HG03097 (cell line): ENCODE data around the gene LRRFIP1.
"Not testable (repeated sequence)": the region's sequence is repeated elsewhere in the genome, so short reads cannot be mapped to it uniquely, and the experiment has no call there.

ENCODE experiments used
- ATAC-seq: cut with Tn5 transposase; IDR thresholded peaks from one replicate; pipeline ENCODE4 v1.9.1; 2021; ENCODE audit not compliant: unreplicated experiment, low FRiP score

Gene LRRFIP1

DNA sequence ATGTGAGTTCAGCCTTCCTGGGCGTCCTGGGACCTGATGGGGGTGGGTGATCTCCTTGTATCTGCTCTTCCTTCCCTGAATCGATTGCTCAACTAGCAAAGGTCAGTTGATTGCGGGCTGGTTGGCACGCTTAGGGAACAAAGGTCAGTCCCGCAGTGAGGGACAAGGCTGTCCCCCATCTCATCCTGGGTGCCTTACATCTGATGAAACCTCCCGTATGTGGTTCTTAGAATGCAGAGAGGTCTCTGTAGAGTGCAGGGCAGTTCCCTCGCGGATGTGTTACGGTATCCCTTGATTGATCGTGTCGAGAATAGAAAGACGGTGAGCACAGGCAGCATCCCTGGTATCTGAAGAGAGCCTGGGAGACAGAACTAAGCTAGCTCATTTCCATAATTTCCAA is 114.8 kb downstream of the LRRFIP1 start:
- no peak for ATAC-seq

DNA sequence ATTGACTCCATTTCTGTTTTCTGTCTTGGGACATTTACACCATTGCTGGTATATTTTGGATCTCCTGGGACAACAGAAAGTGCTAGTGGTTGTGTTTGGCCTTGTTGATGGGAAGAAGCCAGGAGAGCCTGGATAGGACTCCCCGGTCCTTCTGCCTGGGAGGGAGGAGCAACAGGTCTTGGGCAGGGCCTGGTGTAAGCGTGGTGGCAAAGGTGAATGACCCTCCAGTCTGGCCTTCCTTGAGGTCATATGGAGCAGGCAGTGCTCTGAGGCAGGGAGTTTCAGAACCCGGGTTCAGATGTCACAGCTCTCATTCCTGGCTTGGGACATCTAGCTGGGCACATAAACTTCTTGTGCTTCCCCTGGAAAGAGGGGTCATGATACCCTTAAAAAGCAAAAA is 115.2 kb downstream of the LRRFIP1 start:
- no peak for ATAC-seq

DNA sequence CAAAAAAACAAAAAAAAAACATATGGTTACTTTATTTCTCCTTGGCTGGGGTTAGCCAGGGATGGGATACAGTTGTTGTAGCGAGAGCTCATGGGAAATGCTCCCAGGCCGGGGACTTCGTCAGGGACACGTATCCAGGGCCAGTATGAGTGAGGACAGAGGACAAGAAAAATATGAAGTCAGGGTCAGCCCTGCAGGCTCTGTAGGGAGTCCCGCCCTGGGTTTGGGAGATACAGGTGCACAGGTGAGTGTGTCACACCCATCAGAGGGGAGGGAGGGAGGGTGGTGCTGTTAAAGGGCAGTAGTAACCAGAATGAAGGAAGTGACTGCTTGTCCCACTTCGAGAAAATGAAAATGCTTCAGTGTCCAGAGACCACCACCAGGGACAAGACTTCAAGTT is 115.6 kb downstream of the LRRFIP1 start:
- no peak for ATAC-seq

DNA sequence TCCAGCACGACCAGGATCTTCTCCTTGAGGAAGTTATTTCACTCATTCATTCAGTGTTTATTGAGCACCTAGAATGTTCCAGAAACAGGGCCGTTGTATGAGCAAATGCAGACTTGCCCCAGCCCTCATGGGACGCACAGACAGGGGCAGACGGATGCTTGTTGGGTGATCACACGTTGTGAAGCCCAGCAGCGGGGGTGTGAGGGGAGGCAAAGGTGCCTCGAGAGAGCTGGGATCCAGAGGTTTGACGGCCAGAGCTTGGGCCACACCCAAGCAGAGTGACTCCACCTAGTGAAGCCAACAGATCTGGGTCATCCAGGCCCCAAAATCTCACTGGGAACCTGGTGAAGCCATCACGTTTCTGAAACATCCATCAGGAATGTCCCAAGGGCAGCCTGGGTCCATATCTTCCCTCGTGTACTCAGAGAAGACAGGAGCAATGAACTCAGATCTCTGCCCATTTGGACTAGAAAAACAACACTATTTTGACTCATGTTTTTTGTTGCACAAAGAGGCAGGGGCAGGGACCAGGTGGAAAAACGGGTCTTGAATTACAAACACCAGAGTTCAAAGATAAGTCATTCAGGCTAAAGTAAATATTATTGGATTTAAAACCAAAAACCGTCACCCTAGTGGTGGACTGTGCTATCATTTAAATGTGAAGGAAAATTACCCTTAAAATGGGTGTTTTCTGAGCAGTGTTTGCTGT is 116.3 kb downstream of the LRRFIP1 start:
- ATAC-seq, result no peak

DNA sequence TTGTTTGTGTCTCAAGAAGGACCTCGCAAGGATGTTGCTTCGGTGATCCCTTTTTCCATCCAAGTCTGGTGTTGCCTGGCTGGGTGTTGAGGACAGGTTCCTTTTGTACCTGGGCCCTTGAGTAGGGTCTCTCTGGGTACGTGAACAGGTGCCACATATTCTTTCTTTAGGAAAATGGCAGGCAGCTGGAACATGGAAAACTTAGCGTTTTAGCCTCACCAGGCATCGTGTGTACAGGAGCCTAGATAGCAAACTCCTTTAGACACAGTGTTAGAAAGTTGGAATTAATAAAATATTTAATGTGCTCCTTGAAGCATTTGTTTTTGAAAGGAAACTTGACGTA is 116.9 kb downstream of the LRRFIP1 start:
- ATAC-seq, result no peak

DNA sequence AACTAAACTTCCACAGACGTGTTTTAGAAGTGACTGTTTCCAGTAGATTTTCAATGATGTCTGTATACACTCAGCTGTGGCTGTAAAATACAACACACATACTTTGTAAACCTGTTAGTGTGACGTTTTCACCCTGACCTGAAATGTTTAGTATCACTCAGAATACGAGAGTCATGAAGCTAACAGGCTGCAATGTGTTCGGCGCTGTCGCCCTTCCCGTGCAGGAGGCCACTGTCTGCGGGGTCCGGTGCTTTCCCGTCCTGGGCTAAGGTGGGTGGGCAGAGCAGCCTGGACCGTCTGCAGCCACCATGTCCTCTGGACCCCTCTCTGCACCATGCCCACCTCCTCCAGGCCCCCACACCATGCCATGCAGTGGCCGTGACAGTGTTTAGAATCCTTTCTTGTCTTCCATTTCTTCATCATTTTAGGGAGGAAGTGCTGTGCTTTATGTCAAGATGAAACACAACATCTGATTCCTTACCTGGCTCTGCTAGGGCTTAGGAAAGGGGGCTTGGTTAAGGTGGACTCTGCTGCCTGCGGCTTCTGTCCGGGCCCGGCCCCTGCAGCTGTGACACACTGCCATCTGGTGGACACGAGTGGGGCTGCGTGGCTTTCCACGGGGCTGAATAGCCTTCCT is 117.3 kb downstream of the LRRFIP1 start:
- no peak for ATAC-seq

DNA sequence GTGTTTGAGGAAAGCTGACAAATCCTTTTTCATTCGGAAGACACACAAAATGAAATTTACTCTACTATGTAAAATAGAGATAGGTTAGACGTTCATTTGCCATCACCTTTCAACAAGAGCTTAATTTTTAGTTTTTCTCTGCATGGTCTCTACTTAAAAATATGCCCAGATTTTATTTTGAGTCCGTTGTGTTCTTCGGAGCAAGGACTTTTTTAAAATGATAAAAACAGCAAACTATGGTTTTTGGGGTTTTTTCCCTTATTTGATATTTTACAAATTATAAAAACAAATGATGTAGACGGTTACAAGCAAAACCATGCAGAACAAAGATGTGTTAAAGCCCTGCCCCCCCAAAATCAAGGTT is 117.8 kb downstream of the LRRFIP1 start:
- no peak for ATAC-seq

DNA sequence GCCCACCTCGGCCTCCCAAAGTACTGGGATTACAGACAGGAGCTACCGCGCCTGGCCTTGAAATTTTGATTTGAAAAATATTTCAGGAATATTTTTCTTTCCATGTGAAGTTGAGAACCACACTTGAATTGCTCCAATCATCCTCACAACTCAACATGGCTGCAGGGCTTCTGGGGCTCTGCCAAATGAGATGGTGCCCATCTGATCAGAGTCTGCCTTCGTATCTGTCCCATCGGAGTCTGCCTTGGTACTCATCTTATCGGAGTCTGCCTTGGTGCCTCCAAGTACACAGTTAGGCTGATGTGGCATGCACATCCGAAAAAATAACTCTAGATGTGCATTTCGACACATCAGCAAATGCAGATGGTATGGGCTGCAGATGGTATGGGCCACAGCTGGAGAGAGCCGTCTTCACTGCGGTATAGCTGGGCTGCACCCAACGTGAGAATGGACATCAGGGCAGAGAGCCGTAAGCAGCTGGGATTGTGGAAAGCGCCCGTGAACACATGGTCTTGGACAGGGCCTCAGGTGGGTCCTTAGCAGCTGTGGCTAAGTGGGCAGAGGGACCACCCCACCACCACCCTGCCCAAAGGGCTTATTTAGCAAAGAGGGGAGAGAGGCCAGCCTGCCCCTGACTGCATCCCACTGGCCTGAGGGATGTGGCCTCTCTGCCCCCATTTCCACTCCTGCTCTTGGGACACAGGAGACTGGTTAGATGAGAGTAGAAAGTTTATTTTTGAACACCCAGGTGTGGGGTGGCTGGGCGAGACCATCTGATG is 119.1 kb downstream of the LRRFIP1 start:
- ATAC-seq, result no peak

DNA sequence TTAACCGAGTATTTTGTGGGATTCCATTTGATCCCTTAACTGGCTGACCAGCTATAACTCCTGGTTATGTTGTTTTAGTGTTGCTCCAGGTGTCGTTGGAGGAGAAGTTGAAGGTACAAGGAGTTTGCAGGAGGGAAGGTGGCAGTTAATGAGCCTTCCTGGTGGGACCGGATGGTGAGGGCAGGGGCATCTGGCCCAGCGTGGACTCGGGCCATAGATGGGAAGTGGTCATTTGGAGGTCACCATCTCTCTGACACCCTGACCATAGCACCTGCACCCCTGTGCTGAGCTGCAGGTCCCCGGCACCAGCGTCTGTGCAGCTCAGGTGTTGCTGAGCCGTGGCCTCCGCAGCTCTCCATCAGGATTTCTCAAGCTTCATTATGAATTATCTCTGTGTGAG is 119.8 kb downstream of the LRRFIP1 start:
- ATAC-seq, result no peak

DNA sequence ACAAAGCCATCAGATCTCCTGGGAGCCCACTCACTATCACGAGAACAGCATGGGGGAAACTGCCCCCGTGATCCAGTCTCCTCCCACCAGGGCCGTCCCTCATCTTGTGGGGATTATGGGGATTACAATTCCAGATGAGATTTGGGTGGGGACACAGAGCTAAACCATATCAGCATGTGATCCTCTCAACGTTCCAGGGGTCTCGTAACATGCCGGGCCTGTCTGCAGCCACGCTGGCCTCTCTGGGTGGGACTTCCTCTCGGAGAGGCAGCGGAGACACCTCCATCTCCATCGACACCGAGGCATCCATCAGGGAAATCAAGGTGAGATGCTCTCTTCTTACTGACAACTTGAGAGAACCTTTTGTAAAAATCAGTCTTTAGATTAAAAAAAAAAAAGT is 121.6 kb downstream of the LRRFIP1 start:
- no peak for ATAC-seq

DNA sequence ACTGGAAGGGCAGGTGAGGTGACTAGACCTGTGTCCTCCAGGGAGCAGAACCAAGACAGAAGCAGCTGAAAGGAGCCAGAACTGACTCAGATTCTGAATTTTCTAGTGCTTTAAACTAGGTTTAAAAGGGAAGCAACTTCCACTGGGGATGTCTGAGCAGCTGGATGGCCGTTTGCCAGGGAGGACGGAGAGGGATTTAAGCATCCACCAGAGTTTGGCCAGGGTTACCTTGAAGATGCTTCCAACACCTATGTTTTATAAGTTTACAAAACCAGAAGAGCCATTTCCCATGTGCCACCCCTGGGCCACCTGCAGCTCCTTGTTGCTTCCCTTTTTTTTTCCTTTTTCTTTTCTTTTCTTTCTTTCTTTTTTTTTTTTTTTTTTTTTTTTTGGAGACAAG is 122.6 kb downstream of the LRRFIP1 start:
- no peak for ATAC-seq

DNA sequence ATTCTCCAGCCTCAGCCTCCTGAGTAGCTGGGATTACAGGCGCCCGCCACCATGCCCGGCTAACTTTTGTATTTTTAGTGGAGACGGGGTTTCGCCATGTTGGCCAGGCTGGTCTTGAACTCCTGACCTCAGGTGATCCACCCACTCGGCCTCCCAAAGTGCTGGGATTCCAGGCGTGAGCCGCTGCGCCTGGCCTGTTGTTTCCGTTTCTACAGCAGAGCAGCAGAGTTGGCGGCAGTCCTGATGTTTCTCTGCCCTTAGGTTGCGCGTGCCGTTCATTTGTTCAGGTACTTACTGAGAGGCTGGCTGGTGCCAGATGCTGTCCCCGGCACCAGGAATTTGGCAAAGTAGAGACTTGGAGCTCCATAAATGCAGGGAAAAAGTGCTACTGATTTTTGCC is 123.1 kb downstream of the LRRFIP1 start:
- not testable (repeated sequence) for ATAC-seq

DNA sequence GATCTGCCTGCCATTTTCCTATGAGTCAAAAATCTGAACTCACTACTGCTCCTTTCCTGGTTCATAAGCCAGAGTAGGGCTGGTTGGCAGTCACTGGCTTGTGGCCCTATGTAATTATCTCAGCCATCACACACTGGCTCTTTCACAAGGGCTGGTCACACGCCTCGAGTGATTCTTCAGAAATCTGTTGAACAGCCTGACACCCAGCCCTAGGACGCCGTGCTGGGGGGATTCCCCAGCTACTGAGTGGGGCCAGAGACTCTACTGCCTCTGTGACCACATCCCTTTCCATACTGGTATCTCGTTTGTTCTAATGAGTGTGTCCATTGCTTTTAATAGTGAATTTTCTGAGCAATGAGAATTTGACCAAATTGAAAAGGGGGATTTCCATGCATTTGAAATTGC is 125.4 kb downstream of the LRRFIP1 start:
- ATAC-seq, result peak; percentile 90

DNA sequence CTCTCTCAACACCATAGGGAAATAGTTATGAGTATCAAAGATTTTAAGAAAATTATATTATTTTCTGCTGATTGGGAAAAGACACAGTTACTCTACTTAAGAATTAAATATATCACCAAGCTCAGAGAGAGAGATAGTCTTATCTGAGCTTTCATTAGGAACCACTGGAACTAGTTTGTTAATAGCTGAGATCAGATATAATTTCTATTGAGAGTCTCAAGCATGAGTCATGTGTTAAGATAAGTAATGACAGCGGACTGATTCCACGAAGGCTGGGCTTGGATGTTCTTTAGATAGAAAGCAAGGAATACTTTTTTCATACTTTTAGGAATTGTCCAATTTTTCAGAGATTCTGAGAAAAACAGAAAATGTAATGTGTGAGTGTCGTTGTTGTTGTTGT is 126.8 kb downstream of the LRRFIP1 start:
- ATAC-seq, result no peak

DNA sequence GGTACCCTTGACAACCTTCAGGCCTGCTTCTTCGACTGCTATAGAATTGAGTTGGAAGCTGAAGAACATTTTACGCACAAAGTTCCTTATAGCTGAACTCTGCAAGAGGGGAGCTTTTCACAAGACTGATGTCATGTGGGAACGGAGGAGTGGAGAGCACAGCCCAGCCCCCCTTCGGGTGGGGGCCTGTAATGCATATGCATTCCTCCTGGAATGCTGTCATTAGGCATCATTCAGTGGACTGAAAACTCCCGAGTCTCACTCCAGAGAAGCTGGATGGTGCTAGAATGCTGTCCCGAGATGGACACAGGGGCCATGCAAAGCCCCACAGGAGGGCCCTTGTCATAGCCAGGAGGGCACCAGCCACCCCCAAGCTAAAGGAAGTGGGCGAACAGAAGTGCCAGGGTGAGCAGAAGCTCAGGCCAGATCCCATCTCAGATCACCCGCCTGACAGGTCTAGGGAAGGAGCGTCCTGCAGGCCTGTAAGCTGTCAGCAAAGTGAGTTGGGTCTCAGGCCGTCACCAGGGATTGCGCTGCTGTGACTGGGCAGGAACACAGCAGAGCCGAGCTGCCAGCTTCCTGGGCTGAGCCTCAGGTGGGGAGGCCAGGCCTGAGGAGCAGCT is 127.3 kb downstream of the LRRFIP1 start:
- no peak for ATAC-seq

DNA sequence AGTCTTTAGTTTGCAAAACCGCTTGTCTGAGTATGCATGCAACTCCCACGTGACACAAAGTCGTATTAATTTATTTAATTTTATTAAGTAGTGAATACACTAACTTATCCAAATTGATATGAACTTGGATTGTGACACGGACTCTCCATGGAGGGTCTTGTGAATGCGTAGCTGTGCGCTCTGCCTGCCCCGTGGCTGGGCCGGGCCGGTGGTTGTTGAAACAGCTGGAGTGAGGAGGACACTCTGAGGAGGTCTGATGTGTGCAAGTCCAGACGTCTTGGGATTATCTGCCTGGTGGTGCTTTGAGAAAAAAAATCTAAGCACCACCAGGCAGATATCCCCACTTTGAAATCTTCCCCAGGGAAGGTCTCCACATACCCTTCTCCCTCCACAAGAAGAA is 130.2 kb downstream of the LRRFIP1 start:
- ATAC-seq, result no peak

DNA sequence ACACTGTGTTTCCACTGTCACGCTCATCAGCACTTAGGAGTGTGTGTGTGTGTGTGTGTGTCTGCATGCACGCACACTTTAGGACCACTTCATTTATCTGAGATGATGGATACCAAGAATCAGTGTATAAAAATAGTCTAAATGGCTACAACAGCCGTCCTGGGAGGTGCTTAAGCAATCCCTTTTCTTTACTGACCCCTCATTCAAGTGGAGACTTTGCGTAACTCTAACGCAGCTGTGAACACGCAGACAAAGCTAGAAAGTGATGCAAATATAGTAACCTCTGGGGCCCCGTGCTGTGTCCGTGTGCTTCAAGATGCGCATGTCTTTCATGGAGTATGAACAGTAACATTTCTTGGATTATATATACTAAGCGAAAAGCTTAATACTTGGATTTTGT is 130.8 kb downstream of the LRRFIP1 start:
- no peak for ATAC-seq

DNA sequence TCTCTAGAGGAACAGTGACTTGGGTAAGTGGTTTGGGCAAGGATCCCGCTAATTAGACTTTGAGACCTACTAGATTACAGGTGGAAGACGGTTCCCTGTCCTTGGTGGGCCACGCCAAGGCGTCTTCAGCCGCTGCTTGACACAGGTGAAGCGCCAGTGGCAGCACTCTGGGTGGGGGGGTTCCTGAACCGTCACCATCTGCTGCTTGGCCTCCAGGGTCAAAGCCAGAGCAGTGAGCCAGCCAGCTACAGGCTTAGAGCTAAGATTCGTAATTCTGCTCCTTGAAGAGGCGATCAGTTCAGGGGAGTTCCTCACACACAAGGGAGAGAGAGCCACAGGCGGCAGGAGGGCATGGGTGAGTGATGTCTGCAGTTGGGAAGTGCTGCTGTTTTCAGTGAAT is 131.8 kb downstream of the LRRFIP1 start:
- no peak for ATAC-seq

DNA sequence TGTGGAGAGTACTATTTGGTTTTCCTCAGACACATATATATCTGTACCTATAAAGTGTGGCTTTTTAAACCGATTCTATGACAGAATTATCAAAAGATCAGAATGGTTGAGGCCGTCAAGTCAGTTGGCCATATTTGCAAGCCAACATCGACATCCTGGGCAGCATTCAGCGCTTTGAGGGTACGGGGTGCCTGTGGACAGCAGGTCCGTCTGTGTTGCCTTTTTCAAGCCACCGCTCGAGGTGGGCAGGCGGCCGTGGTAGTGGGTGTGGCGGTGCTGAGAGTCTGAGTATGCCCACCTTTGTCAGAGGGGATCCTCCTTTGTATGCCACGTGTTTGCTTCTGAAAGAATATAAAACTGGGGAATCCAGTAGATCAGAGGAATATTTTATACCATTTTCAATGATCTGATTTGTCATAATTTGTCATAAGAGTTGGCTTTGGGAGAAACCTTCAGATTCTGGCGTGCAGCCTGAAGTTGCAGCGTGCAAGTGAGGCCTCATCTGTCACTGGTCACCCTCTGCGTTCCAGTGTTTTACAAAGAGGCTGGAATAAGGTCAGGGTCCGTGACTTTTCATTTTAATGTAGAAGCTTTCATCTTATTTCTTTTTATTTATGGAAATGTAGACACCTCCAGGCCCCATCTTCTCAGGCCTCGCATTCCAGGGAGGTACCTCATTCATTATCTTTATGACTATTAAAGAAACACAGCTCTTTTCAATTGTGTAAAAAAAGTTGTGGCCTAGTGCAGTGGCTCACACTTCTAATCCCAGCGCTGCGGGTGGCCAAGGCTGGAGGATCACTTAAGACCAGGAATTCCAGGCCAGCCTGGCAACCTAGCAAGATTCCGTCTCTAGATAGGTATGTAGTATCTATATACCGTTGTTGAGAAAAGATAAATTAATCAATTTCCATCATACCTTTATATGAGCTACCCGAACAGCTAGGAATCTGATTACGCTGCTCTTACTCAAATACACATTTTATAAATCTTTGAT is 133.4 kb downstream of the LRRFIP1 start:
- ATAC-seq, result no peak
